Thymus (tissue), 11 donors: ENCODE measurements around the gene RRP12. TPM values are rescaled to one million over a fixed set of nuclear protein-coding genes. Genes with fewer than 3 reads are reported as not detected.
"Not testable (repeated sequence)": the region's sequence is repeated elsewhere in the genome, so short reads cannot be mapped to it uniquely, and the experiment has no call there.

Source experiments
- DNase-seq, 9 donors: peaks; one replicate each; pipeline ENCODE4 v3.0.0-alpha.2; 2013; ENCODE audit warnings: low spot score in 9 of 9, low read depth in 6 of 9, missing footprints in 1 of 9
- H3K27ac ChIP-seq, 2 donors: one replicate each; pipeline ENCODE4 v1.5.1; 2013; ENCODE audit warnings: control low read depth in 1 of 2, low read depth in 1 of 2, low read length in 1 of 2, mild to moderate bottlenecking in 1 of 2, moderate library complexity in 1 of 2
- H3K27me3 ChIP-seq, 2 donors: one replicate each; pipeline ENCODE4 v1.5.1; 2013; ENCODE audit warnings: low read length in 1 of 2; ENCODE audit not compliant: control insufficient read depth in 2 of 2, insufficient read depth in 1 of 2
- H3K36me3 ChIP-seq, 2 donors: one replicate each; pipeline ENCODE4 v1.5.1; 2013; ENCODE audit warnings: low read length in 1 of 2, mild to moderate bottlenecking in 1 of 2, moderate library complexity in 1 of 2; ENCODE audit not compliant: control insufficient read depth in 2 of 2, insufficient read depth in 2 of 2
- H3K4me1 ChIP-seq, 2 donors: one replicate each; pipeline ENCODE4 v1.5.1; 2013; ENCODE audit warnings: low read length in 2 of 2; ENCODE audit not compliant: control insufficient read depth in 2 of 2, insufficient read depth in 2 of 2
- H3K4me3 ChIP-seq, 2 donors: one replicate each; pipeline ENCODE4 v1.5.1; 2013; ENCODE audit warnings: low read length in 2 of 2, control low read depth in 1 of 2, mild to moderate bottlenecking in 1 of 2
- H3K9me3 ChIP-seq, 2 donors: one replicate each; pipeline ENCODE4 v1.5.1; 2013; ENCODE audit warnings: low read length in 1 of 2, mild to moderate bottlenecking in 1 of 2; ENCODE audit not compliant: control insufficient read depth in 2 of 2, insufficient read depth in 1 of 2
- WGBS: extraction: QIAGEN DNeasy Blood & Tissue Kit; methylation state at CpG from one replicate; pipeline ENCODE4 v1.1.7; 2013; 5-methylcytosine and 5-hydroxymethylcytosine counted together
- polyA plus RNA-seq: library from polyadenylated mRNA; stranded (reverse); fragments of 200-250 nt; gene quantifications from one replicate; pipeline ENCODE4 v1.2.3, GENCODE V29; 2013
- total RNA-seq: library from RNA; stranded (reverse); fragments of 120-200 nt; gene quantifications from one replicate; pipeline ENCODE4 v1.2.4, GENCODE V29; 2013
- donor health status: healthy.

The RRP12 gene
- total and polyA plus RNA-seq, 2 donors = 8.5 to 18.9 TPM

DNA sequence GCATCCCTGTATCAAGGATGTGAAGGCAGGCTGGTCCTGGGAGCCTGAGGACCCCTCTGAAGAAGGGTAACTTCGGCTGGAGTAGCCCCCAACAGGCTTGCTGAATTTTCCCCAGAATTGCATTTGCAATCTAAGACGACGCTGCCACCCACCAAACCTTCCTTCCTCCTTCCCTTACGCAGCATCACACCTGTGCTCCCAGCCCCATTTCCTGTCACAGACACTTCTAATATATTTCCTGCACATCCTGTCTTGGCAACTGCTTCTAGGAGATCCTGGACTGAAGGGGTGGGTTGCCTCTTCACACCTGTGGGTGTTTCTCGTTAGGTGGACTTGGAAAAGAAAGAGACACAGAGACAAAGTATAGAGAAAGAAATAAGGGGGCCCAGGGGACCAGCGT, 15.4 kb upstream of the RRP12 start:
- H3K27me3 ChIP-seq = no peaks in the 10 kb centered on the region
- H3K9me3 ChIP-seq = no peaks in the 10 kb centered on the region
- 12% methylated on average over 6 of the region's 6 CpGs for WGBS
- no peak overlapping the region for H3K4me3 ChIP-seq
- peak overlapping the region; percentile 64 to 79 for H3K27ac ChIP-seq
- no peaks in the 10 kb centered on the region for H3K36me3 ChIP-seq
- peaks cover 24 to 57% of the 10 kb centered on the region in 2 donors for H3K4me1 ChIP-seq
- peak in 4 of 9 donors; percentile 58 to 80 (median 62) for DNase-seq

DNA sequence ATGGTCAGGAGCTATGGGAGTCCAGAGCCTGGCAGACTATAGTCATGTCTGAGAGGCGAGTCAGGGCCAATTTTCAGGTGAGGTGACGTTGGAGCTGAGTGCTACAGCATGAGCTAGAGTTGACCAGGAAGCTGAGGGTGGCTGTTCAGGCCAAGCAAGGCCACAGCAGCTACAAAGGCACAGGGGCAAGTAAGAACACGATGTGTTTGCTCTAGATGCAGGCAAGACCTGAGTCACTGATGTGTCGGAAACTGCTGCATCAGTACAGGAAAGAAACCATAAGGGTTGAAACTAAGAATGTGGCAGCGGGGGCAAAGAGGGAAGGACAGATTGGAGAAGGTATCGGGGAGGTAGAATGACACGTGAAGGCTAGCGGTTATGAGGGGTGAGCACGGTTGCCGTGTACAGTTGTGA, 11.8 kb upstream of the RRP12 start:
- Histone ChIP-seq H3K9me3 (no peaks in the 10 kb centered on the region), H3K4me1 (peaks cover 21 to 44% of the 10 kb centered on the region in 2 donors), H3K36me3 (no peaks in the 10 kb centered on the region), H3K27me3 (no peaks in the 10 kb centered on the region), H3K27ac (peak overlapping the region; percentile 0 to 49), H3K4me3 (no peak overlapping the region)
- no peak for DNase-seq
- 92% methylated on average over 10 of the region's 10 CpGs for WGBS

DNA sequence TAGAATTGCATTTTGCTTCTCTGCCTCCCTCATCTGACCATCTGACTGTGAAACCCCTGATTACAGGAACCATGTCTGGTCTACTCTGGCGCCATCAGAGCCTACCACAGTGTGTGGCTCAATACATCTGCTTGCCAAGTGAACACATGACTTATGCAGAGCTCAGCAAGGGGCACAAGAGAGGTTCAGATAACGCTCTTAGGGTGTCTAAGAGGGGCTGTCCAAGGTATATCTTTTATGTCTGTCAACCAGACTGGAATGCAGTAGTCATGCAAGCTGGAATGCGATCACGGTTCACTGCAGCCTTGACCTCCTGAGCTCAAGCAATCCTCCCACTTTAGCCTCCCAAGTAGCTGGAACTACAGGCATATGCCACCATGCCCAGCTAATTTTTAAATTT, 10.3 kb upstream of the RRP12 start:
- H3K27ac ChIP-seq = no peak overlapping the region
- peaks cover 22 to 42% of the 10 kb centered on the region in 2 donors for H3K4me1 ChIP-seq
- no peaks in the 10 kb centered on the region for H3K36me3 ChIP-seq
- no peaks in the 10 kb centered on the region for H3K9me3 ChIP-seq
- H3K27me3 ChIP-seq = no peaks in the 10 kb centered on the region
- DNase-seq = no peak
- WGBS = 96% methylated on average over 4 of the region's 4 CpGs
- H3K4me3 ChIP-seq = no peak overlapping the region

DNA sequence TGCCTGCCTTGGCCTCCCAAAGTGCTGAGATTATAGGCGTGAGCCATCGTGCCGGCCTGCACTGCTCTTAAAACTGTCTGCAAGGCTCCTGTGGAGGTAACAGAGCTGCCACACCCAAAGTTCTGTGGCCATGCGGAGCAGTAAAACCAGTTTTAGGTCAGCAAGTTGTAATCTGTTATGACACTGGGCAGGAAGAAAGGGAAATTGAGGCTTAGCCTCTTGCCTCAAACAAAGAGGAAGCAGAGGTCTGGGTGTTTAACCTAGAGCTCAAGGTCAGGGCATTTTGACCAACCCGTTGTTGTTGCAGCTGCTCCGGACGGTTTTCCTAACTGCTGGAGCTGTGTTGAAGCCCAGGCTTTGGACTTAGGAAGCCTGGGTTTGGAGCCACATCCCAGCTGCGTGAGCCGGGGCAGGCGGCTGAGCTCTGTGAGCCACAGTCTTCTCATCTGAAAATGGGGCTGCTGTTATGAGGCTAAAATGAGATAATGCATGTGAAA, 7.4 kb upstream of the RRP12 start:
- Histone ChIP-seq H3K9me3 (no peaks in the 10 kb centered on the region), H3K27ac (peak overlapping the region in 1 of 2 donors; percentile 18), H3K4me3 (no peak overlapping the region), H3K4me1 (peaks cover 6 to 15% of the 10 kb centered on the region in 2 donors), H3K27me3 (no peaks in the 10 kb centered on the region), H3K36me3 (no peaks in the 10 kb centered on the region)
- DNase-seq = no peak
- 94% methylated on average over 10 of the region's 10 CpGs for WGBS

DNA sequence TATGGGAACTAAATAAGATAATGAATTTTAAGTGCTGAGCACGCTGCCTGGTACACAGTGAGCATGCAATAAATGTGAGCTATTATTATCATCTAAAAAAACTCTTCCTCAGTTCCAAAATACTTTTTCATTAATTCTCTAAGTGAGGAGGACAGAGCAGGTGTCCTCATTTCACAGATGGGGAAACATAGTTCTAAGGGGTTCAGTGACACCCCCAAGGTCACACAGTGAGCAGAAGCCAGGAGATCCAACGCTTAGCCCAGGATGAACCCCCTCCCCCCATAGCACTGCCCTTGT, 6.8 kb upstream of the RRP12 start:
- no peak overlapping the region for H3K4me3 ChIP-seq
- no peaks in the 10 kb centered on the region for H3K36me3 ChIP-seq
- DNase-seq = no peak
- H3K27me3 ChIP-seq = no peaks in the 10 kb centered on the region
- peaks cover 5 to 10% of the 10 kb centered on the region in 2 donors for H3K4me1 ChIP-seq
- 95% methylated on average over 2 of the region's 2 CpGs for WGBS
- no peaks in the 10 kb centered on the region for H3K9me3 ChIP-seq
- no peak overlapping the region for H3K27ac ChIP-seq

DNA sequence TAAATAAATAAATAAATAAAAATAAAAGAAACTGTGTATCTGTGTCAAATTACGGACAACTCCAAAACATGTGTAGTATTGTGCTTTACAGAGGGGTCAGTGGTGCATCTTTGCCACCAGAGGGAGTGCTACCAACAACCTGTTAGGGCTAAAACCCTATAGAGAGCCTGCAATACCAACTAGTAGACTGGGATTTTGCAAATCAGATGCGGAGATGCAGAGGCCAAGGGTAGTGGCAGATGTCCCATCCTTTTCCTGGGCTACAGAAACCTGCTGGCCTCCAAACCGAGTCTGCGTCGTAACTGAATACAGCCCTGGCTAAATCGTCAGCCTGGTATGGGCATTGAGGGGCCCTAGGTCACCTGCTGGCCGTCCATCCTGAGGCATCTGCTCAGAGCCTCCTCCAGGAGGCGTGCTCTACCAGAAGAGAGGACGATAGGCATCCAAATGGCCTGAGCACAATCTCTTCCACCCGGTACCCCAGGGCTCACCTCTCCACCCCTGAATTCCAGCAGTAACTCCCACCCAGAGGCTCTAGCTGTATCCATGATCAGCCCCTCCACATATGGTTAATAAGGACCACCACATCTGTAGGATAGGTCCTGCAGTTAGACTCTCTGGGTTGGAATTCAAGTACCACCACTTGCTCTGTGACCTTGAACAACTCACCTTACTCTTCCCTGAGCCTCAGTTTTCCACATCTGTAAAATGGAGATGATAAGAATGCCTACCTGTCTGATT, 6.2 kb upstream of the RRP12 start:
- H3K27ac ChIP-seq = peak overlapping the region in 1 of 2 donors; percentile 18
- H3K36me3 ChIP-seq = no peaks in the 10 kb centered on the region
- H3K27me3 ChIP-seq = no peaks in the 10 kb centered on the region
- WGBS = 9% methylated on average over 10 of the region's 10 CpGs
- no peaks in the 10 kb centered on the region for H3K9me3 ChIP-seq
- H3K4me3 ChIP-seq = no peak overlapping the region
- peaks cover 5 to 7% of the 10 kb centered on the region in 2 donors for H3K4me1 ChIP-seq
- peak in 8 of 9 donors; percentile 51 to 87 (median 68) for DNase-seq

DNA sequence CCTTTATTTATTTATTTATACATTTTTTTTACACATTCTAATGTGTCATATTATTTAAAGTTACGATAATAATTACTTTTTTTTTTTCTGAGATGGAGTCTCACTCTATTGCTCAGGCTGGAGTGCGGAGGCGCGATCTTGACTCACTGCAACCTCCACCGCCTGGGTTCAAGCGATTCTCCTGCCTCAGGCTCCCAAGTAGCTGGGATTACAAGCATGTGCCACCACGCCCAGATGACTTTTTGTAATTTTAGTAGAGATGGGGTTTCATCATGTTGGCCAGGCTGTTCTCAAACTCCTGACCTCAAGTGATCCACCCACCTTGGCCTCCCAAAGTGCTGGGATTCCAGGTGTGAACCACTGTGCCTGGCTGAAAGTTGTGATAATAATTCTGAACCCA, 5.3 kb upstream of the RRP12 start:
- WGBS = 89% methylated on average over 7 of the region's 7 CpGs
- H3K4me1 ChIP-seq, H3K9me3 ChIP-seq, H3K36me3 ChIP-seq, H3K4me3 ChIP-seq, H3K27ac ChIP-seq, H3K27me3 ChIP-seq, DNase-seq: not testable (repeated sequence)

DNA sequence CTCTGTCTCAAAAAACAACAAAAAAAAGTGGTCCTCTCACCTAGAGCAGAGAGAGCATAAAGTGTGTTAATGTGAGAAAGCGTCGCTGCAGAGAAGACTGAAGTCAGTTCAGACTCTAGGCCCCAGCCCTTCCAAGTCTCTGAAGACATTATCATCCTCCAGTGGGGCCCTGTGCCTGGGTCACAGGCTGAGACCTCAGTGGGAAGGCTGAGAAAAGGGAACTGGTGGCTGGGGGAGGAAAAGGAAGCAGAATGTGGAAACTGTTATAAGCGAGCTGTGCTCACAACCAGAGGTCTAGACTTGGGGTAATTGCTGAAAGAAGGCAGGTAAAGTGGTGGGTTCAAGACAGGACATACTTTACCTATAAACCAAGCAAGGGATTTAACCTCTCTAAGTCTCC, 4.9 kb upstream of the RRP12 start:
- H3K27me3 ChIP-seq = no peaks in the 10 kb centered on the region
- peaks cover 5 to 11% of the 10 kb centered on the region in 2 donors for H3K4me1 ChIP-seq
- H3K9me3 ChIP-seq = no peaks in the 10 kb centered on the region
- no peak overlapping the region for H3K27ac ChIP-seq
- no peak for DNase-seq
- H3K4me3 ChIP-seq = no peak overlapping the region
- WGBS = 45% methylated on average over 3 of the region's 3 CpGs
- no peaks in the 10 kb centered on the region for H3K36me3 ChIP-seq

DNA sequence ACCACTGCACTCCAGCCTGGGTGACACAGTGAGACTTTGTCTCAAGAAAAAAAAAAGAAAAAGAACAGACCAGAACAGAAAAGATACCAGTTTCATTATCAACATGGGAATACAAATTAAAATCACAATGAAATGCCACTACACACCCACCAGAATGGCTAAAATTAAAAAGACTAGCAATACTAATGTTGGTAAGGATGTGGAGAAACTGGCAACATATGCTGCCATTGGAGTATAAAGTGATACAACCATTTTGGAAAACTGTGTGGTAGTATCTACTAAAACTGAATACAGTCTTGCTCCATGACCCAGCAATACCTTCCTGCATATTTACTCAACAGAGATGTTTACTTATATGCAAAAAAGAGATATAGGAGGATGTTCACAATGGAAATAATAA, 2.9 kb upstream of the RRP12 start:
- DNase-seq = no peak
- no peaks in the 10 kb centered on the region for H3K27me3 ChIP-seq
- no peaks in the 10 kb centered on the region for H3K9me3 ChIP-seq
- H3K36me3 ChIP-seq = no peaks in the 10 kb centered on the region
- H3K27ac ChIP-seq = no peak overlapping the region
- H3K4me1 ChIP-seq = peaks cover 15 to 22% of the 10 kb centered on the region in 2 donors
- no peak overlapping the region for H3K4me3 ChIP-seq
